ENCODE results near the gene PHAF1. TPM values are rescaled to one million over a fixed set of nuclear protein-coding genes. Genes with fewer than 3 reads are reported as not detected.

PHAF1 gene
- total and polyA plus RNA-seq, 2 of the 13 experiments (the other 11 are each of a cell fraction or from before 2014, with no cell fraction given), result 48.3 to 174 TPM

GRCh38 chr16:67170949-67171649, 61.4 kb downstream of the PHAF1 start (continued):
- TF ChIP-seq HNRNPUL1 (IDR thresholded peaks at IDR 0.05; ENCODE audit: low read depth, low read length) (no peak), POGZ (CRISPR knock-in tag; IDR thresholded peaks at IDR 0.05) (no peak), TFAP4 (IDR thresholded peaks at IDR 0.05; ENCODE audit: borderline replicate concordance, low read depth) (peak; percentile 42; the same call in 1 of the 2 replicates), MAX (IDR thresholded peaks at IDR 0.05) (peak; percentile 16; the same call in 1 of the 2 replicates), CHCHD3 (CRISPR knock-in tag; IDR thresholded peaks at IDR 0.05) (no peak), ZBTB26 (CRISPR knock-in tag; IDR thresholded peaks at IDR 0.05; ENCODE audit: borderline replicate concordance) (no peak), GATAD1 (CRISPR knock-in tag; IDR thresholded peaks at IDR 0.05) (peak; percentile 42; the same call in 1 of the 2 replicates), ZNF431 (CRISPR knock-in tag; IDR thresholded peaks at IDR 0.05; ENCODE audit: borderline replicate concordance, low read depth) (0 out of 2 replicates have a peak, but pooled peaks have one; percentile 39), ADNP (CRISPR knock-in tag; IDR thresholded peaks at IDR 0.05) (no peak), ZNF740 (CRISPR knock-in tag; IDR thresholded peaks at IDR 0.05) (no peak; the same call in 1 of the 2 replicates), PHF20 (CRISPR knock-in tag; IDR thresholded peaks at IDR 0.05) (no peak), ZNF124 (CRISPR knock-in tag; IDR thresholded peaks at IDR 0.05) (peak; percentile 30; the same call in 1 of the 2 replicates), USF2 (IDR thresholded peaks at IDR 0.05; ENCODE audit: low read depth, low read length) (no peak), USF2 (CRISPR knock-in tag; IDR thresholded peaks at IDR 0.05; ENCODE audit: borderline replicate concordance) (no peak), ZNF639 (CRISPR knock-in tag; conservative IDR thresholded peaks at IDR 0.05) (no peak), MNT (IDR thresholded peaks at IDR 0.05) (no peak), ZNF543 (CRISPR knock-in tag; IDR thresholded peaks at IDR 0.05) (0 out of 2 replicates have a peak, but pooled peaks have one; percentile 20), ZNF335 (CRISPR knock-in tag; IDR thresholded peaks at IDR 0.05) (no peak), ASH2L (IDR thresholded peaks at IDR 0.05; ENCODE audit: insufficient read length, low read depth, low read length) (peak; percentile 46), KDM5A (IDR thresholded peaks at IDR 0.05; ENCODE audit: borderline replicate concordance, low read length) (no peak; the same call in 1 of the 2 replicates)

Measured in HepG2 (cell line).